ENCODE results near the gene KRT33B.

Gene KRT33B

DNA sequence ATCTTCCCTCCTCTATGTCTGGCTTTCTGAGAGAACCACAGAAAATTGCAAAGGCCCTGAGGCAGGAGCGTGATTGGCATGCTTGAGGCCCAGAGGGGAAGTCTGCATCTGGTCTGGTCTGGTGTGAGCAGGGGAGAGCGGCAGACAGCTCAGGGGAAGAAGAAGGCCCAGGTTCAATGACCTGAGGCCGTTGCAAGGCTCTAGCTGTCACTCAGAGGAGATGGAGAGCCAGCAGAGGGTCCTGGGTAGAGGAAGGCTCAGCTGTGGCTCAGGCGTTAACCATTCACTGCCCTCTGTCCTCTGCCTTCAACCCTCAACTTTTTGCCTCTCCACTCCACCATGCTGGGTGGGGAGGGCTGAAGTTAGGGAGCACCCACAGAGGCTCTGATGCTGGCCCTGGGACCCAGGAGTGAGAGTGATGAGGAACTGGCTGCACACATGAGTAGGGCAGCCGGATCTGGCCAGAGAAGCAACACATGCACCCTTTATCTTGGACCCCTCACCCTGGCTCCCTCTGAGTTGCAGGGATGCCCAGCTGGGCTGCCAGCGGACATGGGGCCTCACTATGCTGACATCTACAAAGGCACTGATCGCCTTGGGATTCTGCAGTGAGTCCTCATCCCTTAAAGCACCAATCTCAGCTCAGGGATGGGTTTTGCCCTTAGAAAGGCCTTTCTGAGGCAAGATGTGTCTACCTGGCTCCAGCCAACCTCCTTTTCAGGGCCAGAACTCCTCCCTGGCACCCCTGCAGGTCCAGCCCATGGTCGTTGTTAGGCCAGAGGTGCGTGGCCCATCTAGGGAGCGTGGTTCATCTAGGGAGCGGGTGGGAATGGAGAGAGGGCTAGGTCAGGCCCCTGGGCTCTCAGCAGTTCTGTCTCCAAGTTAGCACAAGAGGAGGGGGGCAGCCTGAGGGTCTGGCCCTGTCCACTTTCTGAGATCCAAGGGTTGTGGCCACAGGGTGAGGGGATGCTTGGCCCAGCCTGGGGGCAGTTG, 46.4 kb downstream of the KRT33B start:
- DNase-seq, result no peak

- no peak for DNase-seq
Observed at GRCh38 chr17:41322094-41322902, 47.3 kb downstream of the KRT33B start.

DNA sequence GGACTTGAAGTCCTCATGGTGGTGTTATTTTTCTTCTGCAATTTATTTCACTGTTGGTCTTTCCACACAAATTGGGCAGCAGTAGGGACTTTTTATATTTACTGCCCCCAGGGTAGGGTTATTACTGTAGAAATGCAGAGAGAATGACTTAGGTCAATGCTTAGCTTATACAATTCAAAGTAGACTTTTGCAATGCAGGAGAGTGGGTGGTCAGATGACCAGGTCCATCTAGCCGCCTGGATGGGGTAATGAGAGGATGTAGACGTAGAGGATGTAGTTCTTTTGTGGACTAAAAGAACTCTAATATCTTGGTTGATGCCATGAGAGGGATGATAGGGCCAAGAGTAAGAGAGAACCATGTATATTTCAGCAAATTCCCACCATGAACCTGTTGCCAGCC, 51.4 kb downstream of the KRT33B start:
- DNase-seq, result no peak

DNA sequence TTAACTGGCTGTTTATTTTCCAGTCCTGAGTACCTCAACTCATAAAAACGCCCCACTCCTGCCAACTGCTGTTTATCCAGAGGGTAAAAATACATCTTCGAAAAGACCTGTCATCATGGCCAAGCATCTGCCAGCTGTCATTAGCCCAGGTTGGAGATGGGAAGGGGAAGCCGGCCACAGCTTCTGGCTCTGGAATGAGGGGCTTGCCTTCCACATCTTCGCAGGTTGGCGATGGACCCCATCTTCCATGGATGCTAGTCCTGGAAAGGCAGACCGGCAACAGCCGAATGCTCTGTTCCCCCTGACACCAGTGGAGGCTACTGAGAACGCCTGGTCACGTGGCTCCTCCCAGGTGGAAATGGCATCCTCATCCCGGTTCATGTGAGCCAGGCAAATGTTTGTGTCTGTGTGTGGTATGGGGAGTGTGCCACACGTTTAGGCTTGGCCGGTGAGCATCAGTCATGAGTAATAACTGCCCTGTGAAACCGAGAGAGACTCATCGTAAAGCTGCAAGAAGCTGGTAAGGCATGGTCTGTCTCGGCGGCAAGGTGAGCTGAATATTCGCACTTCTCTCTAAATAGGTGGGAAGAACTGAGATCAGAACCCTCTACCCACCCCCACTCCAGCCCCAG, 53.7 kb downstream of the KRT33B start:
- no peak for DNase-seq

DNA sequence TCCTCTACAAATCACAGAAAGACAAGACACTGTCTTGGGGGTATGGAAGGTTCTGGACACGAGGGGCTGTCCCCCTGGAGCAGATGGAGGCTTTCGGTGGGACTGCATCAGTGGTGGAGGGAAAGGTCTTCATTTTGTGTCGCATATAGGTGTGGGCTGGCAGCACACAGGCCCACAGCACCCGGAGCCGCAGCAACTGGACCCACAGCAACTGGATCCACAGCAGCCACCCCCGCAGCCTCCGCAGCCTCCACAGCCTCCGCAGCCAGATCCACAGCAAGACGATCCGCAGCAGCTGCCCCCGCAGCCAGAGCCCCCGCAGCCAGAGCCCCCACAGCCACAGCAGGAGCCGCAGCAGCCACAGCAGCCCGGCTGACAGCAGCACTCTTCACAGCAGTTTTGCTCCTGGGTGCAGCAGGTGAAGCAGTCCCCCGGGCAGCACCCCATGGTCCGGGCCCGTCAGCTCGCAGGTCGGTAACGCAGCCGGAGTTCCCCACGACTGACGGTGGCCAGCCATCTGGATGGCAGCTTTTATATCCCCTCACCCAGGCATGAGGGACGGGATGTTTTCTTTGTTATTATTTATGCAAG, 54.3 kb downstream of the KRT33B start, which contains the start of gene KRTAP17-1:
TSS of gene KRTAP17-1 (minus strand) at position 507 of the 591 bp plus-strand sequence. CDS start at position 447, 60 bp downstream.
- DNase-seq, result no peak
